H1 (cell line): ENCODE results near the gene CASKIN2. TPM values are rescaled to one million over a fixed set of nuclear protein-coding genes. Genes with fewer than 3 reads are reported as not detected.

Experiments
- CTCF ChIA-PET: fragments of 300-600 bp; sonication (Branson Sonifier 250); formaldehyde crosslinking; loops from one replicate; lab custom pipeline; 2021; ENCODE audit not compliant: partially characterized antibody; lab: Charles Lee
- POLR2A ChIA-PET: fragments of 300-600 bp; sonication (Branson Sonifier 250); formaldehyde crosslinking; loops from one replicate; lab custom pipeline; 2021; ENCODE audit warnings: inconsistent platforms; ENCODE audit not compliant: partially characterized antibody; lab: Charles Lee
- DNase-seq, 2 experiments: peaks; one replicate each; pipeline versions ENCODE4 v3.0.0 to v3.0.0-alpha.2; 2010 to 2022; ENCODE audit warnings: low spot score in 2 of 2, low read depth in 1 of 2, mixed read lengths in 1 of 2
- FAIRE-seq: peaks from 2 replicates; lab custom pipeline; 2011; peaks lifted over from hg19 to GRCh38; lab: Jason Lieb, UNC
- H2AFZ ChIP-seq: 2 replicates; pipeline ENCODE4 v1.8.1; 2012; ENCODE audit warnings: low read length, inconsistent platforms
- H2AK5ac ChIP-seq: 2 replicates; pipeline ENCODE4 v1.6.1; 2013; ENCODE audit warnings: low read depth, low read length
- H2BK120ac ChIP-seq: replicated peaks from 2 replicates; pipeline ENCODE3; 2013; ENCODE audit warnings: low read depth, low read length, inconsistent platforms
- H2BK12ac ChIP-seq: 2 replicates; pipeline ENCODE4 v1.6.1; 2013; ENCODE audit warnings: low read depth, low read length
- H2BK15ac ChIP-seq: 2 replicates; pipeline ENCODE4 v1.6.1; 2013; ENCODE audit warnings: low read length
- H2BK20ac ChIP-seq: 2 replicates; pipeline ENCODE4 v1.6.1; 2013; ENCODE audit warnings: low read length
- H2BK5ac ChIP-seq: 2 replicates; pipeline ENCODE4 v1.6.1; 2013; ENCODE audit warnings: low read depth, low read length
- H3K14ac ChIP-seq: 2 replicates; pipeline ENCODE4 v1.6.1; 2013; ENCODE audit warnings: inconsistent platforms; ENCODE audit not compliant: insufficient read length
- H3K18ac ChIP-seq: 2 replicates; pipeline ENCODE4 v1.6.1; 2013; ENCODE audit warnings: low read length; ENCODE audit errors: extremely low read depth
- H3K23ac ChIP-seq: 2 replicates; pipeline ENCODE4 v1.6.1; 2013; ENCODE audit warnings: inconsistent platforms; ENCODE audit not compliant: insufficient read length
- H3K23me2 ChIP-seq: 2 replicates; pipeline ENCODE4 v1.6.1; 2013; ENCODE audit warnings: low read depth, low read length
- H3K27ac ChIP-seq: 2 replicates; pipeline ENCODE4 v1.6.1; 2011; ENCODE audit warnings: low read depth, low read length, inconsistent platforms
- H3K27me3 ChIP-seq, 4 experiments: replicated peaks in 1 of 4; 1 replicate in 1 of 4; 2 replicates in 3 of 4; pipeline versions ENCODE4 v1.6.1 to v1.8.1; 2011 to 2013; ENCODE audit warnings: low read length in 3 of 4, mild to moderate bottlenecking in 3 of 4, inconsistent platforms in 2 of 4, mixed read lengths in 2 of 4, moderate library complexity in 1 of 4; ENCODE audit not compliant: control insufficient read depth in 3 of 4, insufficient read depth in 3 of 4; ENCODE audit errors: extremely low read depth in 1 of 4
- H3K36me3 ChIP-seq, 4 experiments: 2 replicates each; pipeline versions ENCODE4 v1.6.1 to v1.8.1; 2011 to 2013; ENCODE audit warnings: mild to moderate bottlenecking in 4 of 4, low read length in 3 of 4, moderate library complexity in 2 of 4, control low read depth in 1 of 4, inconsistent platforms in 1 of 4; ENCODE audit not compliant: insufficient read depth in 4 of 4, control insufficient read depth in 2 of 4
- H3K4ac ChIP-seq: replicated peaks from 2 replicates; pipeline ENCODE3; 2013; ENCODE audit warnings: low read length, low read depth, mixed read lengths, inconsistent platforms; ENCODE audit not compliant: insufficient read length
- H3K4me1 ChIP-seq, 4 experiments: replicated peaks in 1 of 4; 1 replicate in 1 of 4; 2 replicates in 3 of 4; pipeline versions ENCODE4 v1.6.1 to v1.8.1; 2011 to 2013; ENCODE audit warnings: low read length in 3 of 4, inconsistent platforms in 2 of 4, mixed read lengths in 1 of 4; ENCODE audit not compliant: insufficient read depth in 4 of 4, control insufficient read depth in 3 of 4
- H3K4me2 ChIP-seq, 2 experiments: 2 replicates each; pipeline versions ENCODE4 v1.6.1 to v1.8.1; 2011 to 2013; ENCODE audit warnings: low read depth in 2 of 2, low read length in 2 of 2, control low read depth in 1 of 2, inconsistent platforms in 1 of 2, mild to moderate bottlenecking in 1 of 2; ENCODE audit not compliant: insufficient read depth in 1 of 2
- H3K4me3 ChIP-seq, 4 experiments: fragments of 200-600, 300-600 bp in 1 of 4; sonication (generic), shearing (Covaris generic), sonication (Bioruptor Twin) in 1 of 4; 2 replicates each; pipeline versions ENCODE4 v1.5.1 to v1.8.1; 2011 to 2016; ENCODE audit warnings: low read length in 4 of 4, low read depth in 3 of 4, control low read depth in 2 of 4, inconsistent platforms in 2 of 4, mild to moderate bottlenecking in 2 of 4, mixed read lengths in 1 of 4, moderate library complexity in 1 of 4; ENCODE audit not compliant: insufficient read depth in 2 of 4; ENCODE audit errors: extremely low read depth in 1 of 4
- H3K56ac ChIP-seq: replicated peaks from 2 replicates; pipeline ENCODE3; 2013; ENCODE audit warnings: low read depth, mild to moderate bottlenecking, mixed read lengths, low read length, inconsistent platforms; ENCODE audit not compliant: insufficient read length
- H3K79me1 ChIP-seq: 2 replicates; pipeline ENCODE4 v1.6.1; 2013; ENCODE audit warnings: low read depth, low read length, control low read depth
- H3K79me2 ChIP-seq, 2 experiments: 2 replicates each; pipeline versions ENCODE4 v1.6.1 to v1.8.1; 2012 to 2013; ENCODE audit warnings: low read length in 2 of 2, mild to moderate bottlenecking in 2 of 2, inconsistent platforms in 1 of 2; ENCODE audit not compliant: insufficient read depth in 2 of 2, control insufficient read depth in 1 of 2
- H3K9ac ChIP-seq, 4 experiments: replicated peaks in 1 of 4; 1 replicate in 1 of 4; 2 replicates in 3 of 4; pipeline versions ENCODE4 v1.6.1 to v1.8.1; 2011 to 2013; ENCODE audit warnings: low read depth in 3 of 4, low read length in 3 of 4, control low read depth in 2 of 4, mild to moderate bottlenecking in 2 of 4, moderate library complexity in 2 of 4, inconsistent platforms in 1 of 4; ENCODE audit errors: extremely low read depth in 1 of 4
- H3K9me3 ChIP-seq, 2 experiments: 2 replicates each; pipeline versions ENCODE4 v1.6.1 to v1.8.1; 2012 to 2013; ENCODE audit warnings: mild to moderate bottlenecking in 2 of 2, moderate library complexity in 2 of 2, control low read depth in 1 of 2, inconsistent platforms in 1 of 2, low read depth in 1 of 2, low read length in 1 of 2, mixed read lengths in 1 of 2; ENCODE audit not compliant: insufficient read depth in 2 of 2
- H4K20me1 ChIP-seq, 2 experiments: replicated peaks in 1 of 2; 2 replicates each; pipeline versions ENCODE3 to v1.8.1; 2011 to 2013; ENCODE audit warnings: inconsistent platforms in 2 of 2, low read length in 2 of 2, mild to moderate bottlenecking in 1 of 2; ENCODE audit not compliant: insufficient read depth in 2 of 2, control insufficient read depth in 1 of 2
- H4K5ac ChIP-seq: 2 replicates; pipeline ENCODE4 v1.6.1; 2013; ENCODE audit warnings: low read length, low read depth, mixed read lengths, inconsistent platforms; ENCODE audit not compliant: insufficient read length
- H4K8ac ChIP-seq: 2 replicates; pipeline ENCODE4 v1.8.0; 2013; ENCODE audit warnings: mild to moderate bottlenecking, moderate library complexity, low read length, inconsistent platforms; ENCODE audit not compliant: insufficient read depth; ENCODE audit errors: extremely low read depth
- H4K91ac ChIP-seq: replicated peaks from 2 replicates; pipeline ENCODE3; 2013; ENCODE audit warnings: low read length, mixed read lengths, inconsistent platforms; ENCODE audit not compliant: insufficient read length
- CBX5 ChIP-seq: fragments of 300-800, 300-1000 bp; sonication (generic); IDR thresholded peaks from 2 replicates; pipeline ENCODE4 v1.7.1; 2016; ENCODE audit warnings: antibody characterized with exemption, low read length, low read depth
- GABPA ChIP-seq: IDR thresholded peaks from 2 replicates; pipeline ENCODE4 v1.6.1; 2011; ENCODE audit warnings: mild to moderate bottlenecking, low read length, moderate library complexity, borderline replicate concordance; ENCODE audit not compliant: insufficient read depth
- HDAC6 ChIP-seq: IDR thresholded peaks from one replicate; pipeline ENCODE4 v1.7.1; 2012; ENCODE audit warnings: low read depth, mild to moderate bottlenecking, inconsistent platforms, low read length, moderate library complexity
- RNF2 ChIP-seq: fragments of 200-900, 300-1000 bp; sonication (generic); IDR thresholded peaks from 2 replicates; pipeline ENCODE4 v1.7.1; 2016; ENCODE audit warnings: borderline replicate concordance, low read depth, mild to moderate bottlenecking, antibody characterized with exemption, low read length; ENCODE audit not compliant: poor library complexity, severe bottlenecking; ENCODE audit errors: missing control alignments
- SRF ChIP-seq: IDR thresholded peaks from 2 replicates; pipeline ENCODE4 v1.6.1; 2011; ENCODE audit warnings: mild to moderate bottlenecking, low read depth, low read length, moderate library complexity
- WGBS, 2 experiments: shearing (Covaris generic) in 1 of 2; methylation state at CpG; one replicate each; pipeline versions ENCODE4 v1.1.6 to v1.1.7; 2013 to 2015; ENCODE audit warnings: low lambda C conversion rate in 2 of 2, mixed read lengths in 2 of 2, inconsistent platforms in 1 of 2, low coverage in 1 of 2, missing lambda C conversion rate in 1 of 2; ENCODE audit not compliant: insufficient replicate concordance in 2 of 2, insufficient coverage in 1 of 2, insufficient read length in 1 of 2; ENCODE audit errors: extremely low coverage in 1 of 2, missing lambda C conversion rate in 1 of 2; 5-methylcytosine and 5-hydroxymethylcytosine counted together
- polyA plus RNA-seq, 7 experiments: library from polyadenylated mRNA; depleted of rRNA in 3 of 7; stranded (reverse) in 5 of 7; unstranded in 2 of 7; fragments of >200 nt in 5 of 7; fragments of 200-250 nt in 2 of 7; gene quantifications; 1 replicate in 5 of 7; 2 replicates in 1 of 7; 4 replicates in 1 of 7; pipeline versions ENCODE4 v1.2.1 to v1.2.3, GENCODE V29; 2011 to 2013; ENCODE audit warnings: missing spikeins in 2 of 7, mixed read lengths in 2 of 7
- total RNA-seq: library from RNA; stranded (reverse); fragmentation: NEBNext Ultra II Directional; extraction: Animal tissue kit (Norgen Biotek cat#: 25700); gene quantifications from 2 replicates; pipeline ENCODE4 v1.2.1, GENCODE V29; 2021
- TF ChIP-seq, protein P1 (sequence below): IDR thresholded peaks from 2 replicates; pipeline ENCODE4 v1.6.1; 2012; ENCODE audit warnings: inconsistent platforms

The CASKIN2 gene
- total and polyA plus RNA-seq, 2 of the 8 experiments (the other 6 are each of a cell fraction or from before 2014, with no cell fraction given): 6.7 to 32.3 TPM

DNA sequence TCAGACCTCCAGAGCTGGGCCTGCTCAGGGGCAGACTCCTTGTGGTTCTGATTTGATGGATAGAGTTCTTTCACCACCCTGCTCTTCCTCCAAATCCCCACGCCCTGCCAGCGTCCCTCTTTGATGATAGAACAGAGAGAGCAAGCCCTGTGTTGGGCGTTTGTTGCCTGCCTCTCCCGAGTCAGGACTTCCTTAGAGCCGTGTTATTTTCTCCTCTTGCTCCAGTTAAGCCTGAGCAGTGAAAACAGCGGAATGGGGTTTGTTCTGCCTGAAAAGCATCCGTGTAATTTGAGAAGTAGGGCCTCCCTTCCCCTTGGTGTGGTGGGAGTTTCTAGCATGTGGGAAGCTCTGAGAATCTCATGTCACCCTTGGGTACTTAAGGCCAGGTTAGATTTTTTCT lies 36.8 kb downstream of the CASKIN2 start:
- Histone ChIP-seq H2AFZ (no peak overlapping the region), H2BK12ac (no peak overlapping the region), H4K20me1 (no peaks in the 10 kb centered on the region), H2BK5ac (no peak overlapping the region; the same call in 1 of the 2 replicates), H3K4me1 (peaks cover 0 to 7% (median under 1%) of the 10 kb centered on the region in 4 experiments; a peak in 4 of 7 replicates), H3K4ac (no peak overlapping the region), H3K27ac (no peak overlapping the region), H3K27me3 (no peaks in the 10 kb centered on the region), H2AK5ac (0 out of 2 replicates have a peak overlapping the region, but pooled peaks have one; percentile 13), H3K79me1 (no peaks in the 10 kb centered on the region; the same call in 1 of the 2 replicates), H3K4me2 (no peak overlapping the region; a peak in 1 of 4 replicates), H4K91ac (no peak overlapping the region), H3K56ac (no peak overlapping the region), H2BK120ac (no peak overlapping the region), H3K23ac (no peak overlapping the region), H2BK15ac (no peak overlapping the region), H3K9ac (no peak overlapping the region; a peak in 2 of 7 replicates), H3K79me2 (no peaks in the 10 kb centered on the region), H3K23me2 (no peaks in the 10 kb centered on the region), H3K36me3 (peaks cover 0 to 4% (median 0%) of the 10 kb centered on the region in 4 experiments; a peak in 1 of 8 replicates), H3K9me3 (no peaks in the 10 kb centered on the region), H3K18ac (no peak overlapping the region; the same call in 1 of the 2 replicates), H2BK20ac (no peak overlapping the region), H4K8ac (no peak overlapping the region), H3K14ac (no peak overlapping the region), H4K5ac (no peak overlapping the region), H3K4me3 (no peak overlapping the region)
- DNase-seq (no peak), FAIRE-seq (no peak)
- WGBS, 2 experiments: 67% methylated on average over 7 of the region's 7 CpGs; no CpG with 5 or more reads in 1 of the 2 experiments
- ChIA-PET POLR2A (no interaction called here), CTCF (interaction anchor here (0.8 to 1.9 kb wide), 2 partner anchors 9 to 16 kb away, joined by 3 to 4 read pairs; no protein-coding TSS in a partner anchor)
- TF ChIP-seq GABPA (no peak), RNF2 (no peak), HDAC6 (no peak), SRF (no peak), CBX5 (no peak)
- TF ChIP-seq, protein P1, sequence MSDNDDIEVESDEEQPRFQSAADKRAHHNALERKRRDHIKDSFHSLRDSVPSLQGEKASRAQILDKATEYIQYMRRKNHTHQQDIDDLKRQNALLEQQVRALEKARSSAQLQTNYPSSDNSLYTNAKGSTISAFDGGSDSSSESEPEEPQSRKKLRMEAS: no peak
